Kidney (tissue), 14 donors: ENCODE measurements around the gene ANKRD33. TPM values are rescaled to one million over a fixed set of nuclear protein-coding genes. Genes with fewer than 3 reads are reported as not detected.
A peak's percentile ranks its signal among the peaks of the same experiment; 100 is the strongest.

Source experiments
- DNase-seq, 5 donors: peaks; one replicate each; pipeline ENCODE4 v3.0.0-alpha.2; 2013 to 2020
- FAIRE-seq: peaks from 2 replicates; lab custom pipeline; 2012; peaks lifted over from hg19 to GRCh38; lab: Jason Lieb, UNC
- H3K27ac ChIP-seq, 2 donors: one replicate each; pipeline ENCODE4 v1.7.0; 2013; ENCODE audit warnings: low read depth in 2 of 2, low read length in 2 of 2, inconsistent platforms in 1 of 2
- H3K27me3 ChIP-seq: one replicate; pipeline ENCODE4 v1.7.1; 2013; ENCODE audit warnings: low read length, inconsistent platforms; ENCODE audit not compliant: control insufficient read depth, insufficient read depth
- H3K36me3 ChIP-seq, 3 donors: one replicate each; pipeline versions ENCODE4 v1.7.0 to v1.7.1; 2013; ENCODE audit warnings: low read length in 3 of 3, control low read depth in 1 of 3, inconsistent platforms in 1 of 3; ENCODE audit not compliant: insufficient read depth in 3 of 3, control insufficient read depth in 2 of 3
- H3K4me1 ChIP-seq, 3 donors: one replicate each; pipeline versions ENCODE4 v1.7.0 to v1.7.1; 2013; ENCODE audit warnings: low read length in 3 of 3, inconsistent platforms in 1 of 3, low read depth in 1 of 3; ENCODE audit not compliant: control insufficient read depth in 2 of 3, insufficient read depth in 2 of 3
- H3K4me3 ChIP-seq, 3 donors: one replicate each; pipeline versions ENCODE4 v1.7.0 to v1.8.1; 2013; ENCODE audit warnings: low read length in 3 of 3, control low read depth in 1 of 3, inconsistent platforms in 1 of 3
- H3K9ac ChIP-seq, 3 donors: one replicate each; pipeline versions ENCODE4 v1.7.0 to v1.7.1; 2013; ENCODE audit warnings: low read length in 3 of 3, control low read depth in 1 of 3, inconsistent platforms in 1 of 3
- H3K9me3 ChIP-seq, 3 donors: one replicate each; pipeline versions ENCODE4 v1.7.0 to v1.7.1; 2013; ENCODE audit warnings: low read length in 3 of 3, control low read depth in 1 of 3, inconsistent platforms in 1 of 3; ENCODE audit not compliant: control insufficient read depth in 2 of 3, insufficient read depth in 1 of 3
- CTCF ChIP-seq: IDR thresholded peaks from 3 replicates; pipeline ENCODE4 v1.5.1; 2012; ENCODE audit warnings: mild to moderate bottlenecking, moderate library complexity, borderline replicate concordance; ENCODE audit not compliant: insufficient read depth; ENCODE audit errors: extremely low read depth
- intact Hi-C: fragments of 100-400 bp; cut with DNase I; formaldehyde crosslinking; loops from one replicate; pipeline ENCODE4 v1.11.1; 2022
- polyA plus RNA-seq: library from polyadenylated mRNA; stranded (reverse); fragments of 350-450 nt; fragmentation: Illumina TruSeq; extraction: RNeasy Lipid Tissue Mini Kit (QIAGEN cat#74804); gene quantifications from one replicate; pipeline ENCODE4 v1.2.3, GENCODE V29; 2014; ENCODE audit warnings: low read depth, low replicate concordance; ENCODE audit not compliant: insufficient read depth
- total RNA-seq: library from RNA; stranded (reverse); fragmentation: NEBNext Ultra II Directional; extraction: Animal tissue kit (Norgen Biotek cat#: 25700); gene quantifications from one replicate; pipeline ENCODE4 v1.2.1, GENCODE V29; 2021
- donor health status: control.
- donor health status: control.
- donor health status: control.
- donor health status: control.
- donor health status: control.
- donor health status: DM: yes; HTN: yes; CAD: no.
- donor health status: Normal renal cell carcinoma (clear cell type).

Gene ANKRD33
- total and polyA plus RNA-seq, 2 donors from 2014 or later, result not detected

- TF ChIP-seq CTCF, result no peak
- Histone ChIP-seq H3K4me3 (no peak overlapping the region), H3K27ac (no peak overlapping the region), H3K27me3 (no peaks in the 10 kb centered on the region), H3K36me3 (no peaks in the 10 kb centered on the region), H3K4me1 (peaks cover 0 to 8% (median under 1%) of the 10 kb centered on the region in 3 donors), H3K9ac (no peak overlapping the region), H3K9me3 (no peaks in the 10 kb centered on the region)
- DNase-seq (peak in 1 of 5 donors; percentile 74), FAIRE-seq (no peak)
- intact Hi-C loops, result no loop called here
These were observed 46.9 kb upstream of the ANKRD33 start for GRCh38 chr12:51840966-51841365.

GRCh38 chr12:51841727-51842126, 46.2 kb upstream of the ANKRD33 start:
- TF ChIP-seq CTCF, result no peak
- no peaks in the 10 kb centered on the region for H3K27me3 ChIP-seq
- H3K36me3 ChIP-seq, result no peaks in the 10 kb centered on the region
- peaks cover 0 to 14% (median 5%) of the 10 kb centered on the region in 3 donors for H3K4me1 ChIP-seq
- H3K27ac ChIP-seq, result no peak overlapping the region
- intact Hi-C loops, result no loop called here
- H3K4me3 ChIP-seq, result no peak overlapping the region
- FAIRE-seq (no peak), DNase-seq (no peak)
- H3K9ac ChIP-seq, result no peak overlapping the region
- no peaks in the 10 kb centered on the region for H3K9me3 ChIP-seq

GRCh38 chr12:51844854-51845253, 43.0 kb upstream of the ANKRD33 start:
- no peak for FAIRE-seq
- no peak overlapping the region for H3K9ac ChIP-seq
- H3K4me3 ChIP-seq, result no peak overlapping the region
- no peak for DNase-seq
- intact Hi-C loops, result no loop called here
- H3K4me1 ChIP-seq, result peaks cover 0 to 14% (median 5%) of the 10 kb centered on the region in 3 donors
- H3K27ac ChIP-seq, result no peak overlapping the region
- TF ChIP-seq CTCF, result no peak
- H3K27me3 ChIP-seq, result no peaks in the 10 kb centered on the region
- H3K9me3 ChIP-seq, result no peaks in the 10 kb centered on the region
- H3K36me3 ChIP-seq, result no peaks in the 10 kb centered on the region

GRCh38 chr12:51845482-51845881, 42.4 kb upstream of the ANKRD33 start:
- no peak for TF ChIP-seq CTCF
- peaks cover 5 to 17% (median 5%) of the 10 kb centered on the region in 3 donors for H3K4me1 ChIP-seq
- no peak overlapping the region for H3K9ac ChIP-seq
- DNase-seq (peak in 1 of 5 donors; percentile 44), FAIRE-seq (no peak)
- H3K4me3 ChIP-seq, result peak overlapping the region in 1 of 3 donors; percentile 33
- no peaks in the 10 kb centered on the region for H3K9me3 ChIP-seq
- intact Hi-C loops, result no loop called here
- H3K27ac ChIP-seq, result peak overlapping the region in 1 of 2 donors; percentile 43
- H3K36me3 ChIP-seq, result no peaks in the 10 kb centered on the region
- no peaks in the 10 kb centered on the region for H3K27me3 ChIP-seq
